Measurements from ENCODE around the gene COTL1.
A peak's percentile ranks its signal among the peaks of the same experiment; 100 is the strongest.

Gene COTL1

GRCh38 chr16:84547546-84548061, 70.3 kb downstream of the COTL1 start:
- no peak for DNase-seq

- no peak for DNase-seq
Measured at GRCh38 chr16:84546669-84547545, 71.0 kb downstream of the COTL1 start.

GRCh38 chr16:84545114-84545737, 72.7 kb downstream of the COTL1 start:
- DNase-seq = no peak

GRCh38 chr16:84544031-84544773, 73.7 kb downstream of the COTL1 start:
- DNase-seq = no peak

- DNase-seq = no peak
Measured at GRCh38 chr16:84543253-84543652, 74.6 kb downstream of the COTL1 start.

GRCh38 chr16:84541999-84542817, 75.7 kb downstream of the COTL1 start:
- DNase-seq = no peak

DNA sequence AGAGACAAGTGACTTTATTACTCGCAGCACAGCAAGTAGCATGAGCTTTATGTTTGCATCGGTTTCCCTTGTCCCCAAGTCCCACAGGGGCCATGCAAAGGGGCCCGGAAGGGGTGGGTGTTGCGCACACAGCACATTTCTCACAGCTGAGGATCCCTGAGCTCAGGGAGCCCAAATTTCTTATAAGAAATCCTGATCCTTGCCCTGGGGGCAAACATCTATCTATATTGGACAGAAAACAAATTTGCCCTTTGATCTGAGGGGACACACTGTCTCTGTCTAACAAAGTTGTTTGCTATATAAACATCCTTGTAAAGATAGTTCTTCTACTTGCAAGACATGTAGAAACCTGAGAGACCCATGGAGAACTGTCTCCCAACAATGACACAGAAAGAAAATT, 77.7 kb downstream of the COTL1 start:
- DNase-seq = no peak

DNA sequence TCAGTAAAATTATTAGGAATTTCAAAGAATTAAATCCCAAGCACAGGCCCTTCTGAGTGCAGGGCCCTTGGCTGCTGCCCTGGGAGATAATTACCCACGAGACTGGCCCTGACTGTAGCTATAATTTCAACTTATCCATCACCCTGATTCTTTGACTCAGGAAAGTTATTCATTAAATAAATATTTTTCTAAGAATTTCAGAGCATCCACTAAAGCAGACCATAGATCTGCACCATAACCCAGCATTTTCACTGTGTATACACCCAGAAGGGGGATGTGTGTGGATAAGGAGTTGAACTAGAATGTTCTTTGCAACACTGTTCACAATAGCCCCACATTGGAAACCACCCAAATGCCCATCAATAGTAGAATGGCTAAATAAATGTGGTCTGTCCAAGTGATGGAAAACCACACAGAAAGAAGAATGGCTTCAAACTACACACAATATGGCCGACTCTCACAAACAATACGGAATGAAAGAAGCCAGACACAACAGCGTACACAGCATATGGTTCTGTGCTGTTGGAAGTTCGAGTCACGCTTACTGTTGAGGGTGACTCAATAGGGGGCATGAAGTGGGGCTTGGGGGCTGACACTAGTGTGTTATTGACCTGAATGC, 79.5 kb downstream of the COTL1 start:
- no peak for DNase-seq

GRCh38 chr16:84537491-84538151, 80.3 kb downstream of the COTL1 start:
- DNase-seq = no peak

- DNase-seq = no peak
Measured at GRCh38 chr16:84535851-84536250, 82.0 kb downstream of the COTL1 start.

- no peak for DNase-seq
Measured at GRCh38 chr16:84535408-84535807, 82.5 kb downstream of the COTL1 start.

- no peak for DNase-seq
Measured at GRCh38 chr16:84534815-84535214, 83.1 kb downstream of the COTL1 start.

GRCh38 chr16:84532855-84533486, 84.9 kb downstream of the COTL1 start:
- DNase-seq = no peak

DNA sequence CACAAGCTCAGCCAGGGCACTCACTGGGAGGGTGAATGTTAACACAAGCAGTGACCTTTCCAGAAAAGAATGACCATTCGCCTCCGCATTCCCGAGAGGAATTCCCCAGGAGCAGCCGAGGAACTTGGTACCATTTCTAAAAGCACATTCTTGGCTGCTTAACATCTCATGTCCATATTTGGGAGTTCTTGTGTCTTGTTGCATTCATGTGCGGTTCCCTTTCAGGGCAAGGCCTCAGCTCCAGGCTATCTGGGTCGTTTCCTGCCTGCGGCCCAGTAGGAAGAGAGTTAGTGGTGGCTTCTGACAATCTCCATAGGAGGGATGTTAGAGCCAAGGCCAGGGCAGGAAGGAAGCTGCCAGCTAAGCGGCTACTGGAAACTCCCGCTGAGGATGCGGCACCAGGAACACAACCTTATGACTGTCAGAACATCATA, 85.6 kb downstream of the COTL1 start:
- no peak for DNase-seq

GRCh38 chr16:84531671-84532111, 86.2 kb downstream of the COTL1 start:
- DNase-seq = no peak

GRCh38 chr16:84530590-84530989, 87.3 kb downstream of the COTL1 start:
- no peak for DNase-seq

GRCh38 chr16:84529607-84530006, 88.3 kb downstream of the COTL1 start:
- DNase-seq = no peak

DNA sequence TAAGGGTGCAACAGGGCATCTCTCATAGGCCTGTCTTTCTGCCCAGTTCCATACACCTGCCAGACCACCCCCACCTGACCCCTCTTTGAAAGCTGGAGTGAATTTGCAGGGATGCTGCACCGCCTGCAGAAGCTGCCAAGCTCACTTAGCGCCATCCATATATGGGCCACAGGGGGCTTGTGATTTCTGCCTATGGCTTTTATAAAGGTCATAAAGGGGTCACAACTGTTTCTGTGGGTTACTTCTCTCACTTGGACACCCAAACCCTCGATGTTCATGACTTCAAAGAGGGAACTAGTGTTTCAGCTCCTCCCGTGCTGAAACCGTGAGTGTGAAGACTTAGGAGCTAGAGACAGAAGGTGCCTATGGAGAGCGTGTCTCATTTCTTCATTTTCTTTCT, 89.6 kb downstream of the COTL1 start:
- DNase-seq = peak in 1 of 2 experiments; percentile 4

- DNase-seq = peak; percentile 22 to 35
Measured at GRCh38 chr16:84527532-84528269, 90.2 kb downstream of the COTL1 start.
